HG02884 (cell line): ENCODE results near the gene SLC6A12.

Experiments used
- ATAC-seq: cut with Tn5 transposase; IDR thresholded peaks from one replicate; pipeline ENCODE4 v1.9.1; 2021; ENCODE audit warnings: mild to moderate bottlenecking, moderate library complexity; ENCODE audit not compliant: unreplicated experiment

The SLC6A12 gene

GRCh38 chr12:180445-180844 is 33.5 kb downstream of the SLC6A12 start:
- no peak for ATAC-seq

DNA sequence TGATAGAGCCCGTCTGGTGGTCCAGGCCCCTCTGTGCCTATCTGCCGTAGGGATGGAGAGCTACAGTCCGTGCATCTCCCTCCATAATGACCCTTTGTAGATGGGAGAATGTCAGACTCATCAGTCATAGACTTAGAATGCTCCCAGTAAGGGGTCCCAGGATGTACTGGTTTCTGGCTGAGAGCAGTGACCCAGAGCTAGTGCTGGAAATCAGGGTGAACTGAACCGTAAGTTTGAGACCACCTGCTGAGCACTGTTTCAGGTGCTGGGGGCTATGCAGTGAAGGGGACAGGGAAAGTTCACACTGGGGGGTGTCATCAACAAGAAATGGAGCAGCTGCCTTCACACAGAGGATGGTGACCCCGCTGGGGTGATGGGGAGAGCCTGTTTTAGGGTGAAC is 34.1 kb downstream of the SLC6A12 start:
- ATAC-seq = no peak

DNA sequence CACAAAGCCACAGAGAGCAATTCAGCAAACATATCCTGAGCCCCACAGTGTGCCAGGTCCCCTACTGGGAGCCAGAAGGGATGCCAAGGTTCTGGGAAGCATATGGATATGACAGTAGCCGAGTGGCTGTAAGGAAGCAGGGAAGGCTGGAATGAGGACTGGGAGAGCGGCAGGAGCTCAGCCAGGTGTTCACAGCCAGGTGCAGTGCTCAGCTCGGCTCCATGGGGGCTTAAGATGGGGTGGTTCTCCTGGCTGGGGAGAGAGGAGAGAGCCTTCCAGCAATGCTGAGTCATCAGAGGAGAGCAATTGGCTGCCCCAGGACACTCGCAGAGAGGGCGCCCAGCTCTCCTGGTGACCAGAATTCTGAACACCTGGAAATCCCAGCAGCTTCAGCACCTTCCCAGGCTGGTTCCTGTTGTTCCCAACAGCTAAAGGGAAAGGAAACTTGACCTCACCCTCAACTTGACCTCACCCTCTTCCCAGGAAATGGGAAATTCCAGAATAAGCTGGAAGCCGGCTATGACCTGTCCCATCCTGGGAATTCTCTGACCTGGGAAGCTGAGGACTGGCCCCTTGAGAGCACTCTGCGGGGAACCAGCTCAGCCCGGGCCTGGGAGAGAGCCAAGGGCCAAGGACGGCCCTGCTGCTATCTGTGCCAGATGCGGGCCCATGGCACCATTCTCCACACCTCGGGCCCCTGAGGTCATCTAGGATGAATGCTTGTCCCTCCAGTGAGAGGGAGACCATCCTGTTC is 34.6 kb downstream of the SLC6A12 start:
- ATAC-seq = no peak

DNA sequence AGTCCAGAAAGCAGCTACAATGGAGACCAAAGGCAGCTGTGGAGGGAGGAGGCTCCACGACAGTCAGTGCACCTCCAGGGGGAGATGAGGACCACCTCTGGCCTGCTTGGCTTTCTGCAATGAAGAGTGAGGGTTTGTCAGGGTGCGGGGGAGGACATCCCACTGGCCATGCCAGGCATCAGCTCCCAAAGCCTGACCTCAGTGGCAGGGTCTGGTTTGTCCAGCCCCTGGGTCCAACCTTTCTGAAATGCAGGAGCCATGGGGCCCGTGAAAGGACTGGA is 35.2 kb downstream of the SLC6A12 start:
- no peak for ATAC-seq

- ATAC-seq = no peak
These were observed 35.8 kb downstream of the SLC6A12 start for GRCh38 chr12:177980-178828.

GRCh38 chr12:177336-177979 is 36.5 kb downstream of the SLC6A12 start:
- no peak for ATAC-seq

- no peak for ATAC-seq
These were observed 37.4 kb downstream of the SLC6A12 start for GRCh38 chr12:176321-177181.

- ATAC-seq = no peak
These were observed 38.2 kb downstream of the SLC6A12 start for GRCh38 chr12:175759-176158.

GRCh38 chr12:175250-175649 is 38.7 kb downstream of the SLC6A12 start:
- ATAC-seq = no peak

- no peak for ATAC-seq
These were observed 39.4 kb downstream of the SLC6A12 start for GRCh38 chr12:174596-174995.

DNA sequence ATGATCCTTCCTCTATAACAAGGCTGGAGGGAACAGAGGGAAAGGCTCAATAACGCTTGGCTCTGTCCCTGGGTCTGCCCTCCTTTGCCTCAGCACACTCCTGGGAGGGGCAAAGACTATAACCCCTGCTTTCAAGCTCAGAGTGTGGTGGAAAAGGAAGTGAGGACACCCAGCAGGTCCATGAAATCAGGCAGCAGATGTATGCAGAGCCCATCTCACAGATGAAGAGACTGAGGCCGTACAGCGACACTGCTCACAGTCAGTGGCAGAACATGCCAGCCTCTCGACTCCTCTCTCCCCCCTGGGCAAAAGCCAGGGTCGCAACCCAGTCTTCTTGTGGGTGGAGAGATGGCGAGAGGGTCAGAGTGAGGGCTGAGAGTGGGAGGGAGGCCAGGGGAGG is 39.8 kb downstream of the SLC6A12 start:
- no peak for ATAC-seq

DNA sequence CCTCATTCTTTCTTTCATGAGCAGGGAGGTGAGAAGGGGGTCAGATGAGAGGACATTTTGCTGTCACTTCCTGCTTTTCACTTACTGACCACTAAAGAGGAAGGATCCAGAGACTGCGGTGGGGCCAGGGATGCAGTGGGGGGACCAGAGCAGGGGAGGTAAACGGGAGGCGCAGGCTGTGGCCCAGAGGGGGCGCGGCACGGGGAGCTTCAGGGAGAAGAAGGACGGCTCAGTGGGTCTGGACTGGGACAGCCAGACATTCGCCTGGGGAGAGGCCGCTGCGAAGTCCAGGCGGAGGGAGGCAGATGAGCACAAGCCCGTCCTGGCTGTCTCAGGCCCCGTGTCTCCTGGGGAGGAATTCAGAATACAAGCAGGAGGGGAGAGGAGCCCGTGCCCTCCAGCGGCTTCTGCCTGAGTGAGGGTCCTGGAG is 41.2 kb downstream of the SLC6A12 start:
- no peak for ATAC-seq

- ATAC-seq = no peak
These were observed 41.9 kb downstream of the SLC6A12 start for GRCh38 chr12:171743-172676.

DNA sequence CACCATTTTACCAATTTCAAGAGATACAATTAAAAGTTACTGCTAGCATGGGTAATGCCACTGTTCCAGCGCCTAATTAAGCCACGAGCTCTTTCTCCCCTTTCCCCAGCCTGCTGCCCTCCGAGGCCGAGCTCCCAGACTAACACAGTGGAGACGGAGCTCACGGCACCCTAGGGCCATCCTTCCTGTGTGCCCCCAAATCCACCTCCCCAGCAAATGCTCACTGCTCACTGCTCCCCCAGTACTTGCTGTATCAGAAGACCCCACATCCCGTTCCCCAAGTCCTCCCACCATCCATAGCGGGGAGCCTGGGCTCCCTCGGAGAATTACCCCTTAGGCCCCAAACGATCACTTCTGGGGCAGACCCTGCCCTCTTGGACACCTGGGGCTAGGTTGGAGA is 42.7 kb downstream of the SLC6A12 start:
- no peak for ATAC-seq

GRCh38 chr12:170371-171225 is 43.4 kb downstream of the SLC6A12 start:
- ATAC-seq = no peak

DNA sequence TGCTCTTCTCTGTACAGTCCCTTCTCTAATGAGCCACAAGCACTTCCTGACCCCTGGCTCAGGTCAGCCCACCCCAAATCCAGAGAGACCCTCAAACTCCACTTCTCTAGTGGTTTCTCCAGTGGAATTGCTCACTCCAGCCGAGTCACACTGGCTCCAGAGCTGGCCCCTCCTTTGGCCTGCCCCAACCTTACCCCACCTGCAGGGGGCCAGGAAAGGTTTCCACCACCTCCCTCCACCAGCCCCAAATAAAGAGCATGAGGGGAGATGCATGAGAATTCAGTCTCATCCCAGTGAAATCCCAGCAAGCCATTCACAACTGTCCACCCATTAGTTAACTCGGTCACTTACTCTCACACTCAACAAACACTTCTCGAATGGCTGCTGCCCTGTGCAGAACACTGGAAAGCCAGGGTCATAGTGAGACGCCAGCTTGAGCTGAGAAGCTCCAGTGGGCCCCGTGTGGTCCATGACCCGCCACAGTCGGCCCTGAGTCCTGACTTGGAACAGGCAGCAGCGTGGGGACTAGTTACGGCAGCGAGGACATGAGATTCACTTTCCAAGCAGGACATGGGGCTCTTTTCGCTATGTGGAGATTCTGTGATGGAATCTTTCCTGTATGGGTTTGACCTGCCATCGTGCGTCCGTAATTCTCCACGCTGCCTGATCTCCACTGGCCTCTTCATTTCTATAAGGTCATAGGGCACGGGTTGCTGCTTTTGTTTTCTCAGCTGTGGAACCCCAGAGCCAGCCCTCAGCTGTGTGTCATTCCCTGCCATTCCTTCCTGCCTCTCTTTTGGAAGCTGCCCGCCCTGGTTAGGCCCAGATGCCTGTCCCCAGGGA is 44.2 kb downstream of the SLC6A12 start:
- ATAC-seq = no peak

- no peak for ATAC-seq
These were observed 45.0 kb downstream of the SLC6A12 start for GRCh38 chr12:168763-169525.
